HG02759 (cell line): Measurements from ENCODE around the gene UPK3A.
A peak's percentile ranks its signal among the peaks of the same experiment; 100 is the strongest.

Source experiments
- ATAC-seq: cut with Tn5 transposase; IDR thresholded peaks from one replicate; pipeline ENCODE4 v1.9.1; 2021; ENCODE audit warnings: mild to moderate bottlenecking, moderate library complexity; ENCODE audit not compliant: unreplicated experiment

UPK3A gene

GRCh38 chr22:45308391-45308956, 23.7 kb downstream of the UPK3A start:
- no peak for ATAC-seq

- no peak for ATAC-seq
Observed at GRCh38 chr22:45308957-45309421, 24.2 kb downstream of the UPK3A start.

GRCh38 chr22:45309422-45310227, 24.9 kb downstream of the UPK3A start, which contains the start of gene FAM118A:
Gene FAM118A, plus strand, starts transcription at chr22:45309934. Its CDS starts 12,446 bp downstream, at chr22:45322380.
- ATAC-seq, result peak; percentile 86

- no peak for ATAC-seq
Observed at GRCh38 chr22:45310331-45310976, 25.7 kb downstream of the UPK3A start.

- no peak for ATAC-seq
Observed at GRCh38 chr22:45310977-45311531, 26.3 kb downstream of the UPK3A start.

GRCh38 chr22:45312415-45312814, 27.7 kb downstream of the UPK3A start:
- ATAC-seq, result no peak

GRCh38 chr22:45312856-45313255, 28.1 kb downstream of the UPK3A start:
- ATAC-seq, result no peak

- ATAC-seq, result no peak
Observed at GRCh38 chr22:45314054-45314721, 29.4 kb downstream of the UPK3A start.

GRCh38 chr22:45314786-45315185, 30.0 kb downstream of the UPK3A start:
- ATAC-seq, result no peak

- no peak for ATAC-seq
Observed at GRCh38 chr22:45316796-45317526, 32.2 kb downstream of the UPK3A start.

- ATAC-seq, result peak; percentile 5
Observed at GRCh38 chr22:45317551-45318167, 32.9 kb downstream of the UPK3A start.

- peak; percentile 74 for ATAC-seq
Observed at GRCh38 chr22:45318168-45318557, 33.4 kb downstream of the UPK3A start.

GRCh38 chr22:45318558-45319323, 34.0 kb downstream of the UPK3A start:
- peak; percentile 35 for ATAC-seq

GRCh38 chr22:45319324-45319685, 34.6 kb downstream of the UPK3A start:
- no peak for ATAC-seq

- no peak for ATAC-seq
Observed at GRCh38 chr22:45320357-45320976, 35.7 kb downstream of the UPK3A start.

GRCh38 chr22:45321827-45322226, 37.1 kb downstream of the UPK3A start:
- no peak for ATAC-seq

GRCh38 chr22:45322873-45323525, 38.2 kb downstream of the UPK3A start:
- ATAC-seq, result no peak

- ATAC-seq, result no peak
Observed at GRCh38 chr22:45323695-45324094, 38.9 kb downstream of the UPK3A start.
